ENCODE data around the gene TRPM8.

DNA sequence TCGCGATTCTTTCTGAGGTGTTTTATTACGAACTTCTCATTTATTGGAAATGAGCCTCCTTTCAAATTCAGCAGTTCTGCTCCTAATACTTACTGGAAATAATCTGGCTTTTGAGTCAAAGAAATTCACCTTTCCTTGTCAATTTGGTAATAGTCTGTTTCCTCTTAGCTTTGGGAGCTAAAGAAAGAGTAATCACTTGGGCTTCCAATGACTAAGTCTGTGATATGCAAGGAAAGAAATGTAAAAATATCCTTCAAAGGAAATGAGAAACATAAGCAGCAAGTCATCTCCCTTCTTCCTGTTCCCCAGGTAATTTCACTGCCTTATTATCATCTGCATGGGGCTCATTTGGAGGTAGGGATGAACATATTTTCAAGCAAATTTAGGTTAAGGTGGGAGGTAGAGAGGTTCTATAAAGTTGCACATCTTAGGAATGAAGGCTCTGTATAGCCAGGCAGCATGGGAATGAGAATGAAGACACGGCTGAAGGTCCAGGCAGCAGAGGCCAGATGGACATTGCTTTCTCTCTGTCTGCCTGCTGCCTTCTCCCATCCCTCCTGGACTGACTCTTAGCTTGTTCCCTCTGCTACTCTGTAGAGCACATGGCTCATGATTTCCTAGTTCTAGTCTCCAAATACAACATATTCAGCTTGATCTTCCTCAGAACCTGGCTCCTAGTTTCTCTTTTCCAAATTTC is 134.3 kb downstream of the TRPM8 start:
- TF ChIP-seq, protein P1, sequence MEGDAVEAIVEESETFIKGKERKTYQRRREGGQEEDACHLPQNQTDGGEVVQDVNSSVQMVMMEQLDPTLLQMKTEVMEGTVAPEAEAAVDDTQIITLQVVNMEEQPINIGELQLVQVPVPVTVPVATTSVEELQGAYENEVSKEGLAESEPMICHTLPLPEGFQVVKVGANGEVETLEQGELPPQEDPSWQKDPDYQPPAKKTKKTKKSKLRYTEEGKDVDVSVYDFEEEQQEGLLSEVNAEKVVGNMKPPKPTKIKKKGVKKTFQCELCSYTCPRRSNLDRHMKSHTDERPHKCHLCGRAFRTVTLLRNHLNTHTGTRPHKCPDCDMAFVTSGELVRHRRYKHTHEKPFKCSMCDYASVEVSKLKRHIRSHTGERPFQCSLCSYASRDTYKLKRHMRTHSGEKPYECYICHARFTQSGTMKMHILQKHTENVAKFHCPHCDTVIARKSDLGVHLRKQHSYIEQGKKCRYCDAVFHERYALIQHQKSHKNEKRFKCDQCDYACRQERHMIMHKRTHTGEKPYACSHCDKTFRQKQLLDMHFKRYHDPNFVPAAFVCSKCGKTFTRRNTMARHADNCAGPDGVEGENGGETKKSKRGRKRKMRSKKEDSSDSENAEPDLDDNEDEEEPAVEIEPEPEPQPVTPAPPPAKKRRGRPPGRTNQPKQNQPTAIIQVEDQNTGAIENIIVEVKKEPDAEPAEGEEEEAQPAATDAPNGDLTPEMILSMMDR (IDR thresholded peaks at IDR 0.05; ENCODE audit: low read length), result no peak
- no peak for TF ChIP-seq EZH2 (IDR thresholded peaks at IDR 0.05; ENCODE audit: borderline replicate concordance, low read length)
